Stimulated activated CD8-positive, alpha-beta memory T cell treated with anti-CD3 and anti-CD28 coated beads, Interleukin-4, amount 100 ng/mL, for 1 hour (primary cell): ENCODE data around the gene MRPL46.
"Not testable (repeated sequence)": the region's sequence is repeated elsewhere in the genome, so short reads cannot be mapped to it uniquely, and the experiment has no call there.

Source experiments
- DNase-seq, 2 donors: peaks; one replicate each; pipeline ENCODE4 v3.0.0-alpha.2; 2020; ENCODE audit warnings: low read depth in 2 of 2, low spot score in 1 of 2

The MRPL46 gene

DNA sequence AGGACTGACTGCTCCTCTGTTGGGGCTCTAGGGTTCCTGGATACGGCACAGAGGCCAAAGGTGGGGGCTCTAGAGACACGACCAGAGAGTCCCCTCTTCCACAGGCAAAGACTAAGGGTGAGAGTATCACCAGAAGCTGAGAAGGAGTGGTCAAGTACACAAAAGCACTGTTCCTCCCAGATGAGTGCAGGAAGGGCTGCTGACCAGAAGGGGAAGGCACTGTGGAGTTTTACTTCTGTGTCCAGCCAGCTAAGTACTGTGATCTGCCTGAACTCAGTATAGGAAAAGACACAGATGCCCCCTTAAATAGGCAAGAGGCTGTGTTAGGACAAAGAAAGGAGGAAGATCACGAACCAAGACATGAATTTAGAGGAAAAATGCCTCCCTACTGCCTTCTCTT, 12.0 kb upstream of the MRPL46 start:
- no peak for DNase-seq

DNA sequence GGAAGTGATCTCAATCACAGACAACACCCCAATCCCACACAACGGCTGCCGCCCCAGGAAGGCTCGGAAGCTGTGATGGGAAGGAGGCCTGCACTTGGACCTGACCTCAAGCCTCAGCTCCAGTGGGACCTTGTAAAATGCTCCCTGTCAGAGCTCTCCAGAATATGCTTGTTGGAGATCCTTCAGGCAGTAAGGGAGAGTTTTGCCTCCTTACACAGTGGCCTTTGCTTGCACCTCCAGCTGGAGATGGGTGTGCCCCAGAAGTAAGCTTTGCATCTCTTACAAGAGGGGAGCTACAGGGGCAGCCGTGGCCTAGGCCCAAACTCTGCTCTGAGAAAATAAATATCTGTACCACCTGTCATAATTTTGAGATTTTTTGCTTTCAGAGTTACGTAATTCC, 10.7 kb upstream of the MRPL46 start:
- DNase-seq, result no peak

DNA sequence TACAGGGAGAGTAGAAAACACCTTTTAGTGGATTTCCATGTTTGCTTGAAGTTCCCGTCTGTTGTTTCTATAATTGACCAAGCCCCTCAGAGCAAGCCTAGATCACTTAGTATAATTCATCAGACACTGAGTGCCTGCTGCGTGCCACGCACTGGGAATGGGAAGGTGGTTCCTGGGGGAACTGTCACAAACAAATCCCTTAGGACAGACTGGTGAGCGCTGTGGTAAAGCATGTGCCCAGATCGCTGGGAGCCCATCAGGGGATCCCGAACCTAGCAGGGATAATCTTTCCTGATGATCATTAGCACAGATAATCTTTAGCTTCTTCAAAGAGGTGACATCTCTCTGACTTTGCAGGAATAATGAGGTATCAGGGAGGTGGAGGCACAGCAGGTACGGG, 9.9 kb upstream of the MRPL46 start:
- DNase-seq, result no peak

DNA sequence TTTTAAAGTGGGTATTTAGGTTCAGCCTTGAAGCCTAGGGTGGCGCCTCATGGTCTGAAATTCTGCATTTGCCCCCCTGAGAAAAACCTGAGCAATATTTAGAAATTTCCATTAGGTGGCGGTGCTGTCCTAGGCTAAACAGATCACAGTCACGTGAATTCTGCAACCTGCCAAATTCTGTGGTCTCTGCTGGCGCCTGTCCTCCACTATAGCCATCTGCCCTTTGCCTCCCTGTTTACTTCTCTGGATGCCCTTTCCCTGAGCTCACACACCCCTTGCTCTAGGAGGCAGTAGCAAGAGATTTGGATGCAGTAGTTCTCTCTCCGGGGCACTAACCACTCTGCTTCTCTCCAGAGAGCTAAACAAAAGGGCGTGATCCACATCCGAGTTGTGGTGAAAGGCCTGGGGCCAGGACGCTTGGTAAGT, 9.5 kb upstream of the MRPL46 start:
- DNase-seq, result no peak

DNA sequence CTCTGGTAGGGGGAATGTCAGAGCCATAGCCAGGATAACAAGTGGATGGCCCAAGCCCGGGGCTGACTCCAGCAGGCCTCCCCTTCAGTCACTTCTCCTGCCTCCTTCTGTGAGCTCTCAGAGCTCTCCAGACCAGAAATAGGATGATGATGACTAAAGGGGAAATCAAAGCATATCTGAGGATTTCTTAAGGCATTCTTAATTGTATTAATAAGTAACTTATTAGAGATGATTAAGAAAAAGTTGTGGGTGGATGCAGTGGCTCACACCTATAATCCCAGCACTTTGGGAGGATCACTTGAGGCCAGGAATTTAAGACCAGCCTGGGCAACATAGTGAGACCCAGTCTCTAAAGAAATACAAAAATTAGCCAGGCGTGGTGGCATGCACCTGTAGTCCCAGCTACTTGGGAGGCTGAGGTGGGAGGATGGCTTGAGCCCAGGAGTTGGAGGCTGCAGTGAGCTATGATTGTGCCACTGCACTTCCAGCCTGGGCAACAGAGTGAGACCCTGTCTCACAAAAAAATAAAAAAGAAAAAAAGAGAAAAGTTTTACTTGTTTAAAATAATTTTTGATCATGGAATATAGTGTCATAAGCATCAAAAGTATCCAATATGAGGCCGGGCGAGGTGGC, 6.6 kb upstream of the MRPL46 start:
- not testable (repeated sequence) for DNase-seq

DNA sequence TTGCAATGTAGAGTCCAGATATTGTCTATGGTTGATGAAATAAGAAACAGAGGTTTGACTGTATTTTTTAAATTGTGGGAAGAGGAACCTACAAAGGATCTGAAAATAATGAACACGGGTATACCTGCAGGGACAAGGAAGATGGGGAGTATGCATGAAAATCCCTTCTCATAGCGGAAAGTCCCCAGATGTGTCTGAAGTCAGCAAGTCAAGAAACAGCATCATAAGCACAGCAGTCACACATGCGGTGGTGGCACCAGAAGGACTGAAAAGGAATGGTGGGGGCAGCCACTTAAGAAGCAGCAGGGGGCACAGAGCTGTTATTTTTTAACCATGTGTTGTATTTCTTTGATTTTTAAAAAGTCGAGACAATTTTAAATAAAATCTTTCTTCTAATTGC, 5.0 kb upstream of the MRPL46 start:
- DNase-seq, result no peak

DNA sequence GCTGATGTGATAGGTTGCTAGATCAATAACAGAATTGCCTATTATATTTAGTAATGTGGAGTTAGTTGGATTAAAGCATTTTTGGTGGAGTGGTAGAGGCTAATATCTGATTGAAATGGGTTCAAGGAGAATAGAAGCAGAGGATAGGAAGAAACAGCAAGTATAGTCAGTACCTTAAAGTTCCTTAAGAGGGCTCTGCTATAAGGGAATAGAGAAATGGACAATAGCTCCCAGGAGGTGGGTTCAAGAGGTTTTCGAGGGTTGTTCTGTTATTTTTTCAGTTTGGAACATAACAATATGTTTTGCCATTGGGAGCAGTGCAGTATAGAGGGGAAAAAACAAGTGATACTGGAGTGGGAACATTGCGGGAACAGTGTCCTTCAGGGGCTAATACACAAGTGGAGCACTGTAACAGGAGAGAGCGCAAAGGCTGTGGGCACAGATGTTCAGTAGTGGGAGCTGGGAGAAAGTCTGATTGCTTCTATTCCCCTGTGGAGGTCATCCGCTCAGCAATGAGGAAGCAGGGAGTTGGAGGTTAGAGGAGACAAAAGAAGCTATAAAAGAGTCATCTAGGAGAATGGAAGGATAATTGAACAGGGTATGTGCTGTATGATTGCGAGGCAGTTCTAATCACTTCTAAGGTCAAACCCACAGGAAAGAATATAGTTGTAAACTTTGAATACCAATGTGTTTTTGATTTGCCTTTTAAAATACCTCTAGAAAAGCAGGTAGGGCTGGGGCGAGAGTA, 3.6 kb upstream of the MRPL46 start:
- no peak for DNase-seq

DNA sequence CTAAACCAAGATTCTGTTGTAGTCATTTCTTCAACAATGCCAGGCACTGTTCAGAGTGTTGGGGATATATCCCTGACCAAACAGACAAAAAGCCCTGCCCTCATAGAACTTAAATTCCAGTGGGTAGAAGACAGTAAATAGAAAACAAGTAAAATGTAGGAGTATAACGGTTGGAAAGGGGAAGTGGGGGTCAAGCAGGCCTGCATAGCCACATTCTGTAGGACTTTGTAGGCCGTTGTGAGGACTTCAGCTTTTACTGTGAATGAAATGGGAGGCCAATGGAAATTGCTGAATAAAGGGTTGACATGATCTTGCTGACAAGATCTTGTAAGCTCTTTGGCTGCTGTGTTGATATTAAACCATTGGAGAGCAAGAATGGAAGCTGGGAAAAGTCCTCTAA, 2.1 kb upstream of the MRPL46 start:
- DNase-seq, result no peak

DNA sequence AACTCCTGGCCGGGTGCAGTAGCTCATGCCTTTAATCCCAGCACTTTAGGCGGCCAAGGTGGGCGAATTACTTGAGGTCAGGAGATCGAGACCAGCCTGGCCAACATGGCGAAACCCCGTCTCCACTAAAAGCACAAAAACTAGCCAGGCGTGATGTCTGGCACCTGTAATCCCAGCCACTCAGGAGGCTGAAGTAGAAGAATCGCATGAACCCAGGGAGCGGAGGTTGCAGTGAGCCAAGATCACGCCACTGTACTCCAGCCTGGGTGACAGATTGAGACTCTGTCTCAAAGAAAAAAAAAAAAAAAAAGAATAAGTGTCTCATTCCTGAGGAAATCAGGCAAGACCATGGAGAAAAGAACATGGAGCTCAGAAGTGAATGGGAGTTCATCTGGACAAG, 1.5 kb upstream of the MRPL46 start:
- not testable (repeated sequence) for DNase-seq

DNA sequence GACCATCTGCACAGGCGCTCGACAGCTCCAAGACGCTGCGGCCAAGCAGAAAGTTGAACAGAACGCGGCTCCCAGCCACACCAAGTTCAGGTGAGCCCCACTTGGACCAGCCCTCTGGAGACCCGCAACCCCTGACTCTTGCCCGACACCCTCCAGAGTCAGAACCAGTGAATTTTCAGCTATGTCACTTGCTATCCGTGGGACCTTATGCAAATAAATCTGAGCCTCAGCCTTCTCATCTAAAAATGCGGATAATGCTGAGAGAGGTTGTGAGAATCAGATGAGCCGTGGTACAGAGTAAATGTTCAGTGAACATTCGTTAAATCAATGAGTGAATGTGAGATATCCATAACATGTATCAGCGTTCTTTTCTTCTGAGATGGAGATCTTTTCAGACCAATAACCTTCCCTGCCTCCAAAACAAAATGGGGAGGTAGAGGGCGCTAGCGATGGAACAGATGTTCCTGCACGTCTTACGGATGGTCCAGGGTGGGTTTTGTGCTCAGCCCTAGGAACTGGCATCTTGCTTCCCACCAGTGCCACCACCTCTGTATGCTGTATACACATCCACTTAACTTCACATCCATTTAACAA, 844 bp upstream of the MRPL46 start:
- no peak for DNase-seq

DNA sequence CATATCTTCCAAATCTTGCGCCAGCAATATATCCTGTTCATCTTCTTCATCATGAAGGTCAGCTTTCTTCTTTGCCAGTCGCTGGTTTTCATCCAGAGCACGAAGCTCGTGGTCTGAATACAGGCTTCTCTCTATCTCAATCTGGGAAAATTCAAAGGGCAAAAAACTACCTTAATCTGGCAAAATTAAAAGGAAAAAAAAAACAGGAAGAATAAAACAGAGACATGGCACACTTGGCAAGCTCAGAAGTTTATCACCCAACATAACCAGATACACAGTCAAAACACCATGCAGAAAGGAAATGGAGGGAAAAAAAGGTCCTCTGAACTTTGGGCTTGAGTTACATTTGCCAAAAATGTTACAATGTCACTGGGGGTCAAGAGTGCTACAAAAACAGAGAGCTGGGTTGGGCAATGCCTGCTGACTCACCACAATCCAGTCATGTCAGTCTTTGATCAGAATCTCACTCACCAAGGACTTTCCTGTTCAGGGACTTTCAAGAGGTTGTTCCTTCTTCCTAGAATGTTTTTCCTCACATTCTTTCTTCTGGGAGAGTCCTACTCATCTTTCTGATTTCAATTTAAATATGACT, 1.5 kb downstream of the MRPL46 start:
- no peak for DNase-seq

DNA sequence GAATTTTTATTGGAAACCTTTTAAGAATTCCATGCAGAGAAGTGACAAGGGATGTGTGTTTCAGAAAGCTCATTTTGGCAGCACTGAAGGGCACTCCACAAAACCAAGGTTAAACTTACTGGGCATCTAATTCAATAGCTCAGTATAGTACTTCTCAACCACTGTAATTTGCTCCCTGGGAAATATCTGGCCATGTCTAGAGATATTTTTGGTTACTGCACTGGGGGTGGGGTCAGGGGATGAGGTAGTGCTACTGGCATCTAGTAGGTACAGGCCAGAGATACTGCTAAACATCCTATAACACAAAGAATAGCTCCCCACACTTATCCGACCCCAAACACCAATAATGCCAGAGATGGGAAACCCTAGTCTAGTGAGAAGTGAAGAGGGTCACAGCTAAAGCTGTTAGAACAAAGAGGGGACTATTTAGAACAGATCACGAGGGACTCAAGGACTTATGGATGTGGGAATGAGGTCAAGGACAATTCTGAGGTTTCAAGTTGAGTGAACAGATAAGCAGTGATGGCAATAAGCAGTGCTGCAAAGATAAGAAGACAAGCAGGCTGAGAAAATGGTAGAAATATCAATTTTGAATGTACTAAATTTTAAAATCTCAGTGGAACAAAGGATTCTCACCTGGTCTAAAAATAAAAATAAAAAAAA, 3.2 kb downstream of the MRPL46 start:
- no peak for DNase-seq

DNA sequence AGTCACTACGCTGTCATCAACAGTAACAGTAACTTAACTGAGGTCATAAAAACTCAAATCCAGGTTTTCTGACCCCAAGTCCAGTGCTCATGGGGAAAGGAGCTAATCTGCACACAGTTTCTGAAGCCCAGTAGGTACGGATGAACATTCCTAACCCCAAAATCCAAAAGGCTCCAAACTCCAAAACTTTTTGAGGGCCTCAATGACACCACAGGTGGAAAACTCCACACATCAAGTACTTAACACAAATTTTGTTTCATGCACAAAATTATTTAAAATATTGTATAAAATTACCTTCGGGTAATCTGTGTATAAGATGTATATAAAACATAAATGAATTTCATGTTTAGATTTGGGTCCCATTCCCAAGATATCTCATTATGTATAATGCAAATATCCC, 10.5 kb downstream of the MRPL46 start:
- DNase-seq, result no peak

DNA sequence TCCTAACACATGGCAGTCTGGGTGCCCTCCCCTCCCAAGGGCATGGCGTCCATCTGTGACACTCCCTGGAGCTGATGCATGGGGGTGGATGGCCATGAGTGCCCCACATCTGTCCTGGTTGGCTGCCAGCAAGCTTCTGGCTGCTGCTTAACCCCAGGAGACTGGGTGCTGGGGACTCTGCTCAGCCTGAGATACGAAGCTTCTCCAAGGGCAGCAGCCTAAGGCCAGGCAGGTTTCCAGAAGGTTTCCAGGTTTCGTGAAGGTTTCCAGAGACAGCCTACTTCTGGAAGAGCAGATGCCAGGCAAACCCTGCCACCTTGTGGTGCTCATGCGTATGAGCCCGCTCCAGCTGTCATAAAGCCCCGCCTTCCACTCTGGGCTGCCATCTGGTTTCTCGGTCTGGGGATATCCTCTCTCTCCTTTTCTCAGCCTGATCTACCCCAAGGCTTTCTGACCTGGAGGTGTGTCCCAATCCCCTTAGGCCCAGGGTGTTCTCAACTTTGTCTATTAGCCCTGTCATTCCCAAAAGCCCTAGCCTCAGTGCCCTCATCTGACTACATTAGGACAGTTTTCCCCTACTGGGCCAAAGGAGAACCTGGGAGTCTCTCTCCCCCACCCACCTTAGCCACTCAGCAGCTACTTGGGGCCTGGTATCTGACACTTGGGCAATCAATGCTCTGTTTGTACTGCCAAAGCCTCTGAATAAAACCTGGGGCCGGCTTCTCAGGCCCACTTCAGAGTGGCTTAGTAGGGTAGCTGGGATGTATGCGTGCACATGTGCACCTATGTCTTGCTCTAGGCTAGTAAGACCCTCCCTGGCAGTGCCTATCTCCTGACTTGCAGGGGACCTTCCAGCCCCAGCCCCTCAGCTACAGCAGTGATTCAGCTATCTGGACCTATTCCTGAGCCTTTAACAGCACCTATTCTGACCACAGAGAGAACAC, 12.0 kb downstream of the MRPL46 start:
- no peak for DNase-seq

DNA sequence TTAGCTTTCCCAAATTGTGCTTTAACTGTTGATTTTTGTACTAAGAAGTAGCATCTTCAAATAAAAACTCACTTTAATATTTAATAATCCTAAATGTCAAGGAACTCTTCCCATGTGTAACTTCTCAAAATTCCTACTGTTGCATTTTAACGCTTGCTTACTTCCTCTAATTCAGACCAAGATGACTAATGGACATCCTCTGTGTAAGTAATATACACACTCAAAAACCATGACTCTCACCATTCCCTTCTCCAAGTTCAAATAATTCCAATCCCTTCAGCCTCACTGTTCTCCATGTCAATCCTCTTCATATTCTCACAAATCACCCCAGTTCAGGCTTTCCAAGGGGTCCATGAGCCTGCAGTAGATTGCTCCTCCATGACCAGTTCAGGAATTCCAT, 13.0 kb downstream of the MRPL46 start:
- DNase-seq, result no peak

DNA sequence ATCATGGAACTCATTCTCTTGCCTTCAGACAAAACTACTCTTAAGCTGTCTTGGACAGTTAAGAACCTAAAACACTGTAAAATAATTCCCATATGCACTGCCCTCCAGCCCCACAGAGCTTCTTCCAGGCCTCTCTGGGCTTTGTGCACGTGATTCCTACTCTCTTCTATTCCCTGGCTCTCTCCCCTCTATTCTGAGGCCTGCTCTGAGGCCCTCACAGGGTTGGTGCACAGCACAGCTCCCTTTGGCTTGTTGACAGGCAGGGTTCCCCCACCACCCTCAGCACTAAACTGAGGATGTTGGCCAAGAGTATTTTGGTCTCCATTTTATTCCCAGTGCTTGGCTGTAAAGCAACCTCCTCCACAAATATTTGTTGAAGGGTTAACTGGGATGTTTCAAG, 13.5 kb downstream of the MRPL46 start:
- no peak for DNase-seq

DNA sequence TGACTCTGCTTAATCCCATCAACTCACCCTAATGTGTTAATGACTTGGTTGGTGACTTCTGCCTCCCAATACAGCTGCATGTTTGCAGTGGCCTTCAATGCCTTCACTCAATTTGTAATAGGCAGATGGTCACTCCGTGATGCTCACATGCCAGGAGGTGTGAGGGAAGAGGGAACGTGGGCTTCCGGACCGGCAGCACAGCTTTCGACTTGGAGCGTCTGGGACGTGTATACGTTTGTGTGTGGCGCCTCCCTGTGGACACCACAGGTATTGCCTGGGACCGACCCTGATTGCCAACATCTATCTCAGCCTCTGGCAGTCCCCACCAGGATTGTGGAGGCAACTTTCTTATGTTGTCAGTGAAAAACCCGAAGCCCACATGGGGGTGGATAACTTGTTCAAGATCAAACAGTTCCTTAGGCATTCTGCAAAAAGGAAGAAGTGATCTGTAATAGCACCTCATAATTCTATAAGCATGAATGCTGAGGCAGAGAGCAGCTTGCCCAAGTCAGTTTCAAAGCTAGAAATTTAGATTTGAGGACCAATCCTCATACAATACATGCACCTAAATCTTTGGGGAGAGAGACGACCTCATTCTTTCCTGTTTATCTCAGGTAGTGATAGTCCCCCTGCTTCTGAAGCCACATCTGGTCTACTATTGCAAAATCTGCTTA, 16.9 kb downstream of the MRPL46 start:
- no peak for DNase-seq

DNA sequence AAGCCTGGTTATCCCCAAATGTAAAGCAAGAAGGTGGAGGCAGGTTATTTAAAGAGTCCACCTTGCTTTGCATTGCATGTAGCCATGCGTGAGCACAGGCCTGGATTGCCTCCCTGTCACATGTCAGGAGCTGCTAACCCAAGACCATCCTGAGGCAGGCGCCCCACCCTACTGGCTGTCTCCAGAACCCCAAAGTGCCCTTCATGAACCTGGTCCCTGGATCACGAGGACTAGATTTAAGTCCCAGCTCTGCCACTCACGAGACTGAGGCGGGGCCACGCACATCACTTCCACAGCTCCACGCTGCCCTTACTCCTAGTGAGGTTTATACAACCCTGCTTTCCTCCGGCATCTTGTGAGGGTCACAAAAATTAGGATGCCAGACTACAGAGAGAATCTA, 17.6 kb downstream of the MRPL46 start:
- DNase-seq, result no peak

DNA sequence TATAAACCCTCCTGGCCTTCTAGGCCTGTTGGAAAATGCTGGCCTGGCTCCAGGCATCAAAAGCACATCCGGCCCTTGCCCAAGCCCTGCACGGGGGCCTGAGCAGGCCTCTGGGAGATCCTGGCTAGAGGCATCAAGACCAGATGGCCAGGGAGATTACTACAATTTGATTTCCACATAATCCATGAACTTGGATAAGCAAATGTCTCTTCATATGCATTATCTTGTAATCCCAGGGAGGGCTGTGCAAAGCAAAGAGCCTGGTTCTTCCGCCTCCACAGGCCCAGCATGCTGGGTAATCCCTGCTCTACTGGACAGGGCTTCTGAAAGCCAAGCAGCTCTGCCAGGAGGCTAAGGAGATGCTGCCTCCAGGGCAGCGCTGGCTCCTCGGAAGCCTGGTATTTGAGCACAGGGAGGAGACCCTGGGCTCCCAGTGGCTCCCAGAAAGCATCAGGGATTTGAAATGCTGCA, 18.2 kb downstream of the MRPL46 start:
- DNase-seq, result no peak

DNA sequence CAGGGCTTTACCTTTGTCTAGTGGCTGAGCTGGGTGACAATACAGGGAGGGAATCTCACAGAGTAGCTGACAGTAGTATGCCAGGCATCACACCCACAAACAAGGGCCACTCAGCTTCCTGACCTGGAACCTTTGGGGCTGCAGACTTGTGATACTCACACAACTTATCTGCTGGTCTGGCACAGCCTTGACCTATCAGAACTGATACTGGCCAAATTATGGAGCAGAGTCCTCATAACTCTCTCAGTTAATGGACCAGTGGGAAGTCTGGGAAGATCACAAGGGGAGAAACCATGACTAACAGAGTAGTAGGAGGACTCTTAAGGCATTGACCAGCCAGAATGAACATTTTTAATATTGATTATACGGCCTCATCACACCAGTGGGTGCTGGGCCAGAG, 19.4 kb downstream of the MRPL46 start:
- DNase-seq, result no peak
